Tibial nerve (tissue), 4 donors: ENCODE data around the gene PRG2. TPM values are rescaled to one million over a fixed set of nuclear protein-coding genes. Genes with fewer than 3 reads are reported as not detected.

ENCODE experiments used
- DNase-seq, 2 donors: peaks; one replicate each; pipeline ENCODE4 v3.0.0-alpha.2; 2019; ENCODE audit warnings: low spot score in 2 of 2
- H3K27ac ChIP-seq, 4 donors: fragments of 200-600 bp; sonication (generic) in 3 of 4; one replicate each; pipeline ENCODE4 v1.5.1; 2017 to 2019; ENCODE audit warnings: mild to moderate bottlenecking in 1 of 4
- H3K27me3 ChIP-seq, 2 donors: fragments of 200-600 bp; sonication (generic) in 1 of 2; one replicate each; pipeline versions ENCODE4 v1.5.1 to v1.6.0; 2017 to 2019
- H3K36me3 ChIP-seq, 3 donors: fragments of 200-600 bp; sonication (generic); one replicate each; pipeline ENCODE4 v1.5.1; 2018 to 2019
- H3K4me1 ChIP-seq, 4 donors: fragments of 200-600 bp; sonication (generic) in 3 of 4; one replicate each; pipeline ENCODE4 v1.5.1; 2017 to 2019
- H3K4me3 ChIP-seq, 4 donors: fragments of 200-600 bp; sonication (generic) in 3 of 4; one replicate each; pipeline ENCODE4 v1.5.1; 2017 to 2019; ENCODE audit warnings: mild to moderate bottlenecking in 1 of 4, moderate library complexity in 1 of 4
- H3K9me3 ChIP-seq, 4 donors: fragments of 200-600 bp; sonication (generic) in 3 of 4; one replicate each; pipeline ENCODE4 v1.5.1; 2017 to 2019
- CTCF ChIP-seq, 5 experiments: fragments of 200-600 bp in 3 of 5; fragments of 450-650 bp in 2 of 5; sonication (generic) in 3 of 5; IDR thresholded peaks; one replicate each; pipeline ENCODE4 v1.5.1; 2016 to 2019; ENCODE audit warnings: antibody characterized with exemption in 5 of 5, mild to moderate bottlenecking in 3 of 5, moderate library complexity in 2 of 5
- EP300 ChIP-seq, 2 donors: sonication (generic); formaldehyde crosslinking; IDR thresholded peaks; one replicate each; pipeline ENCODE4 v1.6.1; 2017; ENCODE audit warnings: antibody characterized with exemption in 2 of 2, mild to moderate bottlenecking in 1 of 2
- POLR2A ChIP-seq, 2 donors: fragments of 450-650 bp; IDR thresholded peaks; one replicate each; pipeline ENCODE4 v1.6.1; 2017; ENCODE audit warnings: antibody characterized with exemption in 2 of 2, mild to moderate bottlenecking in 2 of 2, moderate library complexity in 2 of 2
- WGBS, 2 donors: methylation state at CpG; one replicate each; pipeline ENCODE4 v1.1.5; 2018; 5-methylcytosine and 5-hydroxymethylcytosine counted together
- total RNA-seq, 4 donors: library from RNA; depleted of rRNA; stranded (reverse); fragments of >200 nt; gene quantifications; one replicate each; pipeline ENCODE4 v1.1.0, GENCODE V29; 2016

The PRG2 gene
- total RNA-seq, 4 donors from 2014 or later: 0.39 TPM; not detected in 3

- DNase-seq: no peak
- Histone ChIP-seq H3K4me3 (no peak overlapping the region), H3K36me3 (no peaks in the 10 kb centered on the region), H3K27ac (no peak overlapping the region), H3K4me1 (peaks cover 0 to 14% (median 0%) of the 10 kb centered on the region in 4 donors), H3K27me3 (no peaks in the 10 kb centered on the region), H3K9me3 (no peaks in the 10 kb centered on the region)
- WGBS, 2 donors: 67% methylated on average over 9 of the region's 9 CpGs
- no peak for TF ChIP-seq EP300 (IDR thresholded peaks at IDR 0.05)
- TF ChIP-seq CTCF (IDR thresholded peaks at IDR 0.05): no peak
- no peak for TF ChIP-seq POLR2A (IDR thresholded peaks at IDR 0.05)
These were observed 31.9 kb downstream of the PRG2 start for GRCh38 chr11:57358543-57358961.

GRCh38 chr11:57357856-57358255 lies 32.6 kb downstream of the PRG2 start:
- no peak overlapping the region for H3K4me3 ChIP-seq
- 23 to 24% methylated on average over 6 of the region's 6 CpGs for WGBS, 2 donors
- H3K4me1 ChIP-seq: peaks cover 0 to 17% (median 0%) of the 10 kb centered on the region in 4 donors
- H3K27me3 ChIP-seq: no peaks in the 10 kb centered on the region
- TF ChIP-seq POLR2A (IDR thresholded peaks at IDR 0.05) (no peak), EP300 (IDR thresholded peaks at IDR 0.05) (no peak), CTCF (IDR thresholded peaks at IDR 0.05) (no peak)
- H3K36me3 ChIP-seq: no peaks in the 10 kb centered on the region
- DNase-seq: no peak
- H3K27ac ChIP-seq: peak overlapping the region in 2 of 4 donors; percentile 18 to 62
- no peaks in the 10 kb centered on the region for H3K9me3 ChIP-seq

- 82 to 88% methylated on average over 3 of the region's 3 CpGs for WGBS, 2 donors
- Histone ChIP-seq H3K9me3 (no peaks in the 10 kb centered on the region), H3K27me3 (no peaks in the 10 kb centered on the region), H3K4me3 (no peak overlapping the region), H3K4me1 (peaks cover 0 to 17% (median 0%) of the 10 kb centered on the region in 4 donors), H3K36me3 (no peaks in the 10 kb centered on the region), H3K27ac (peak overlapping the region in 2 of 4 donors; percentile 43 to 62)
- no peak for TF ChIP-seq EP300 (IDR thresholded peaks at IDR 0.05)
- TF ChIP-seq POLR2A (IDR thresholded peaks at IDR 0.05): no peak
- TF ChIP-seq CTCF (IDR thresholded peaks at IDR 0.05): no peak
- DNase-seq: no peak
These were observed 33.1 kb downstream of the PRG2 start for GRCh38 chr11:57357310-57357709.

GRCh38 chr11:57356268-57356667 lies 34.2 kb downstream of the PRG2 start:
- H3K36me3 ChIP-seq: no peaks in the 10 kb centered on the region
- no peak for DNase-seq
- 61 to 66% methylated on average over 9 of the region's 9 CpGs for WGBS, 2 donors

GRCh38 chr11:57354699-57355098 lies 35.8 kb downstream of the PRG2 start:
- Histone ChIP-seq H3K27me3 (no peaks in the 10 kb centered on the region), H3K9me3 (no peaks in the 10 kb centered on the region), H3K4me1 (peaks cover 0 to 20% (median under 1%) of the 10 kb centered on the region in 4 donors), H3K4me3 (no peak overlapping the region), H3K27ac (no peak overlapping the region), H3K36me3 (no peaks in the 10 kb centered on the region)
- DNase-seq: no peak
- TF ChIP-seq EP300 (IDR thresholded peaks at IDR 0.05): no peak
- TF ChIP-seq CTCF (IDR thresholded peaks at IDR 0.05): no peak
- no peak for TF ChIP-seq POLR2A (IDR thresholded peaks at IDR 0.05)
- WGBS, 2 donors: 79 to 93% methylated on average over 6 of the region's 6 CpGs

More at GRCh38 chr11:57356268-57356667, 34.2 kb downstream of the PRG2 start:
- Histone ChIP-seq H3K27me3 (no peaks in the 10 kb centered on the region), H3K4me1 (peaks cover 0 to 17% (median 0%) of the 10 kb centered on the region in 4 donors), H3K4me3 (no peak overlapping the region), H3K27ac (no peak overlapping the region), H3K9me3 (no peaks in the 10 kb centered on the region)
- TF ChIP-seq EP300 (IDR thresholded peaks at IDR 0.05) (no peak), CTCF (IDR thresholded peaks at IDR 0.05) (no peak), POLR2A (IDR thresholded peaks at IDR 0.05) (no peak)
